Parathyroid adenoma (tissue), 2 donors: ENCODE measurements around the gene FGF13.

Experiments
- H2AFZ ChIP-seq: fragments of 300-600 bp; sonication (generic); one replicate; pipeline ENCODE4 v1.7.0; 2017; ENCODE audit warnings: antibody characterized with exemption, mild to moderate bottlenecking
- H3K27ac ChIP-seq: fragments of 300-600 bp; sonication (generic); one replicate; pipeline ENCODE4 v1.7.0; 2017
- H3K27me3 ChIP-seq: fragments of 300-600 bp; sonication (generic); one replicate; pipeline ENCODE4 v1.7.0; 2017; ENCODE audit warnings: low read length; ENCODE audit not compliant: control insufficient read depth, insufficient read depth
- H3K36me3 ChIP-seq: fragments of 300-600 bp; sonication (generic); one replicate; pipeline ENCODE4 v1.7.0; 2017; ENCODE audit warnings: low read length; ENCODE audit not compliant: control insufficient read depth, insufficient read depth
- H3K4me1 ChIP-seq: fragments of 300-600 bp; sonication (generic); one replicate; pipeline ENCODE4 v1.7.0; 2017; ENCODE audit warnings: control low read depth
- H3K4me2 ChIP-seq: fragments of 300-600 bp; sonication (generic); one replicate; pipeline ENCODE4 v1.7.0; 2017; ENCODE audit warnings: low read length
- H3K4me3 ChIP-seq: fragments of 300-600 bp; sonication (generic); one replicate; pipeline ENCODE4 v1.7.0; 2017; ENCODE audit warnings: low read depth, low read length
- H3K79me2 ChIP-seq: fragments of 300-600 bp; sonication (generic); one replicate; pipeline ENCODE4 v1.7.0; 2017; ENCODE audit warnings: control low read depth
- H3K9ac ChIP-seq: fragments of 300-600 bp; sonication (generic); one replicate; pipeline ENCODE4 v1.7.0; 2017; ENCODE audit warnings: mild to moderate bottlenecking
- H3K9me3 ChIP-seq: fragments of 300-600 bp; sonication (generic); one replicate; pipeline ENCODE4 v1.7.0; 2017; ENCODE audit warnings: low read length; ENCODE audit not compliant: control insufficient read depth
- TF ChIP-seq, protein P1 (sequence below): fragments of 300-600 bp; sonication (generic); IDR thresholded peaks from one replicate; pipeline ENCODE4 v1.7.0; 2017; ENCODE audit warnings: antibody characterized with exemption, mild to moderate bottlenecking
- donor health status: primary hyperparathyroidism.

Gene FGF13

DNA sequence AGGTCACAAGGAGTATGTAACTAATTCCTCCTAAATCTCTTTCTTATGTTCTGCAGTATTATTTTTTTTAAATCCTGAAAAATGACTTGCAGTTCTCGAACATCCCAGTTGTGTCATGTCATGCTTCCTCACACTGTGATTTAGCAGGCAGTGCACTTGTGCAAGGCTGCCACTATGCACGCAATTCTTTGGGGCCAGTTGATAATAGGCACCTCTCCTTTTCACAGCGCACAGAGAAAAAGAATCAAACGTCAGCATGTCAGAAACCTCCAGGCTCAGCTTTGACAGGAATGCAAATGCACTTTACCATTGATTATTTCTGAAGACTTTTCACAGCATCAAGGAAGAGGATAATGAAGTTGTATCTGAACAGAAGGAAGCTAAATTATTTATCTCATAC lies 62.9 kb downstream of the FGF13 start:
- no peaks in the 10 kb centered on the region for H3K27me3 ChIP-seq
- no peaks in the 10 kb centered on the region for H3K79me2 ChIP-seq
- H3K27ac ChIP-seq: no peak overlapping the region
- no peaks in the 10 kb centered on the region for H3K4me1 ChIP-seq
- H3K36me3 ChIP-seq: no peaks in the 10 kb centered on the region
- no peak overlapping the region for H3K4me3 ChIP-seq
- TF ChIP-seq, protein P1, sequence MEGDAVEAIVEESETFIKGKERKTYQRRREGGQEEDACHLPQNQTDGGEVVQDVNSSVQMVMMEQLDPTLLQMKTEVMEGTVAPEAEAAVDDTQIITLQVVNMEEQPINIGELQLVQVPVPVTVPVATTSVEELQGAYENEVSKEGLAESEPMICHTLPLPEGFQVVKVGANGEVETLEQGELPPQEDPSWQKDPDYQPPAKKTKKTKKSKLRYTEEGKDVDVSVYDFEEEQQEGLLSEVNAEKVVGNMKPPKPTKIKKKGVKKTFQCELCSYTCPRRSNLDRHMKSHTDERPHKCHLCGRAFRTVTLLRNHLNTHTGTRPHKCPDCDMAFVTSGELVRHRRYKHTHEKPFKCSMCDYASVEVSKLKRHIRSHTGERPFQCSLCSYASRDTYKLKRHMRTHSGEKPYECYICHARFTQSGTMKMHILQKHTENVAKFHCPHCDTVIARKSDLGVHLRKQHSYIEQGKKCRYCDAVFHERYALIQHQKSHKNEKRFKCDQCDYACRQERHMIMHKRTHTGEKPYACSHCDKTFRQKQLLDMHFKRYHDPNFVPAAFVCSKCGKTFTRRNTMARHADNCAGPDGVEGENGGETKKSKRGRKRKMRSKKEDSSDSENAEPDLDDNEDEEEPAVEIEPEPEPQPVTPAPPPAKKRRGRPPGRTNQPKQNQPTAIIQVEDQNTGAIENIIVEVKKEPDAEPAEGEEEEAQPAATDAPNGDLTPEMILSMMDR: no peak
- H2AFZ ChIP-seq: no peak overlapping the region
- H3K9ac ChIP-seq: no peak overlapping the region
- no peaks in the 10 kb centered on the region for H3K9me3 ChIP-seq
- H3K4me2 ChIP-seq: no peak overlapping the region

DNA sequence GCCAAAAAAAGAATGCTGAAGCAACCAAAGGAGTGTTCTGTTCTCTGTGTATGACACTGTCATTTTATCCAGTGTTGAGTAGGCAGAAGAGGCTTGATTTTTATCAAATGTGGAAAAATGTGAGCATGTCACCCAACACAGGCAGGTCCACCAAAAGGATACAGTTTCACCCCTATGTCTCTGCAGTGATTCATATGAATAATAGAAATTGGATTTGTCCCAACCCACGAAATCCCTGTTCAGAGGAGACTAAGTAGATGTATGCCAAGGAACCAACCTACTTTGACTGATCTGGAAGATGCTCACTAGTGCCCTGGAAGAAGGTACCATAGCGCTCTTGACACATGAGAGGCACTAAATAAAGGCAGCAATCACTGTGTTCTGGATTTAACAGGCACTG lies 72.5 kb downstream of the FGF13 start:
- no peak overlapping the region for H3K9ac ChIP-seq
- H2AFZ ChIP-seq: no peak overlapping the region
- TF ChIP-seq, protein P1: no peak
- no peak overlapping the region for H3K4me3 ChIP-seq
- no peaks in the 10 kb centered on the region for H3K4me1 ChIP-seq
- H3K36me3 ChIP-seq: no peaks in the 10 kb centered on the region
- H3K27me3 ChIP-seq: no peaks in the 10 kb centered on the region
- H3K27ac ChIP-seq: no peak overlapping the region
- H3K9me3 ChIP-seq: no peaks in the 10 kb centered on the region
- no peaks in the 10 kb centered on the region for H3K79me2 ChIP-seq
- no peak overlapping the region for H3K4me2 ChIP-seq
